Uterus (tissue), 2 donors: Measurements from ENCODE around the gene CLEC4E.

ENCODE experiments used
- CTCF ChIP-seq, 4 experiments: fragments of 200-600 bp in 2 of 4; fragments of 450-650 bp in 2 of 4; sonication (generic) in 2 of 4; IDR thresholded peaks; one replicate each; pipeline ENCODE4 v1.5.1; 2016 to 2019; ENCODE audit warnings: antibody characterized with exemption in 4 of 4, mild to moderate bottlenecking in 2 of 4, moderate library complexity in 1 of 4
- POLR2A ChIP-seq, 2 donors: fragments of 450-650 bp; IDR thresholded peaks; one replicate each; pipeline ENCODE4 v1.6.1; 2016; ENCODE audit warnings: antibody characterized with exemption in 2 of 2, mild to moderate bottlenecking in 1 of 2, moderate library complexity in 1 of 2

- no peak for TF ChIP-seq CTCF (IDR thresholded peaks at IDR 0.05)
- no peak for TF ChIP-seq POLR2A (IDR thresholded peaks at IDR 0.05)
Observed at GRCh38 chr12:8519171-8519570, 21.5 kb downstream of the CLEC4E start.
